ENCODE results near the gene NFIX. TPM values are rescaled to one million over a fixed set of nuclear protein-coding genes. Genes with fewer than 3 reads are reported as not detected.

NFIX gene
- total and polyA plus RNA-seq, 2 of the 13 experiments (the other 11 are each of a cell fraction or from before 2014, with no cell fraction given) = 3.4 to 5.4 TPM

DNA sequence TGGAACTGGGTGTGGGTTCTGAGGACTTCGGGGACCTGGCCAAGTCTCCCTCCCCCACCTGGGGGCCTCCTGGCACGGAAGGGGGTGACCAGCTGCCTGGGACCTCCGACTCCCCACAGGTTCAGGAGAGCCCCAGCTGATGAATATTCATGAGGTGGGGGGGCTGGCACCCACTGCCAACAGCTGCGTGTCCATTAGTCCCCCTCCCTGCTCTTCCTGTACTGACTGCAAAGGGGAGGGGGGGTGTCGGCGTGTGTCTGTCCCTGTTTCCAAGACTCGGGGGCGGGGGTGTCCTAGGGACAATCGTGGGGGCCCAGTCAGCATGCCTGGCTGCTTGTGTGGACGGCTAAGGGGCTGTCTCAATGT is 10.6 kb upstream of the NFIX start:
- Histone ChIP-seq H3K27me3 (ENCODE audit: control insufficient read depth in 1 of 2, insufficient read depth in 2 of 2, low read length in 2 of 2) (peaks cover 0 to 5% of the 10 kb centered on the region in 2 experiments; a peak in 1 of 5 replicates), H3K4me2 (ENCODE audit: low read depth, low read length) (peak overlapping the region; percentile 98), H3K27ac (ENCODE audit: extremely low read length, insufficient read depth, low read length) (peak overlapping the region; percentile 80), H2AFZ (ENCODE audit: low read length) (no peak overlapping the region), H3K36me3 (replicated peaks in 1 of 2; ENCODE audit: control insufficient read depth in 1 of 2, insufficient read depth in 2 of 2, low read length in 2 of 2) (no peaks in the 10 kb centered on the region), H3K9ac (ENCODE audit: insufficient read depth, low read depth, low read length) (peak overlapping the region; percentile 55), H3K4me3 (replicated peaks in 1 of 3; ENCODE audit: insufficient read depth in 1 of 3, low read depth in 2 of 3, low read length in 3 of 3) (peak overlapping the region; percentile 21 to 76 (median 33); a peak in 5 of 6 replicates), H3K79me2 (ENCODE audit: insufficient read depth, low read length) (no peaks in the 10 kb centered on the region), H3K9me3 (ENCODE audit: low read length) (no peaks in the 10 kb centered on the region), H3K4me1 (ENCODE audit: insufficient read depth, low read length) (peaks cover 60% of the 10 kb centered on the region), H4K20me1 (ENCODE audit: insufficient read depth, low read length) (no peaks in the 10 kb centered on the region)
- ATAC-seq (peak; percentile 5), DNase-seq (ENCODE audit: low spot score) (no peak), FAIRE-seq (no peak)
- ChIA-PET POLR2A (interaction anchor here (1.4 to 3.6 kb wide), 12 partner anchors 12 to 144 kb away, joined by 3 to 66 read pairs (median 8); partner anchors contain the start of gene NACC1), CTCF (ENCODE audit: low intra/inter-chr PET ratio, low total read pairs) (interaction anchor here (0.8 to 3.8 kb wide), 5 partner anchors 45 to 109 kb away, joined by 3 to 29 read pairs (median 3); no protein-coding TSS in a partner anchor)
- TF ChIP-seq PATZ1 (CRISPR knock-in tag; IDR thresholded peaks at IDR 0.05) (peak; percentile 49; the same call in 1 of the 2 replicates), HNRNPL (IDR thresholded peaks at IDR 0.05; ENCODE audit: low read depth, low read length) (0 out of 2 replicates have a peak, but pooled peaks have one; percentile 34), XRCC5 (optimal IDR thresholded peaks at IDR 0.05; ENCODE audit: low read length) (peak; percentile 6), BCL6 (CRISPR knock-in tag; IDR thresholded peaks at IDR 0.05) (no peak), ZNF747 (CRISPR knock-in tag; IDR thresholded peaks at IDR 0.05; ENCODE audit: borderline replicate concordance) (0 out of 2 replicates have a peak, but pooled peaks have one; percentile 17), ZNF331 (CRISPR knock-in tag; IDR thresholded peaks at IDR 0.05) (no peak)
- TF ChIP-seq, protein P1, sequence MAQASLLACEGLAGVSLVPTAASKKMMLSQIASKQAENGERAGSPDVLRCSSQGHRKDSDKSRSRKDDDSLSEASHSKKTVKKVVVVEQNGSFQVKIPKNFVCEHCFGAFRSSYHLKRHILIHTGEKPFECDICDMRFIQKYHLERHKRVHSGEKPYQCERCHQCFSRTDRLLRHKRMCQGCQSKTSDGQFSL (CRISPR knock-in tag; IDR thresholded peaks at IDR 0.05) = peak; percentile 66; the same call in 1 of the 2 replicates
- no TSS peak for BruUV-seq (replicated peaks)
- intact Hi-C loops (cut with micrococcal nuclease; ENCODE audit: unreplicated experiment) (loop anchor here (1.0 to 2.0 kb wide), 2 partner anchors 48 to 77 kb away; no protein-coding TSS in a partner anchor), in situ Hi-C loops (cut with HindIII; ENCODE audit: extremely low pct_ligation_motif_present, low pct_unique_long_range_greater_than_20kb) (loop anchor here (5.0 kb wide), 2 partner anchors 38 to 78 kb away; no protein-coding TSS in a partner anchor)
- WGBS (ENCODE audit: low lambda C conversion rate) = 0% methylated on average over 1 of the region's 10 CpGs
